GM23338 (cell line): ENCODE data around the gene PPP1R12A. TPM values are rescaled to one million over a fixed set of nuclear protein-coding genes. Genes with fewer than 3 reads are reported as not detected.

Experiments used
- ATAC-seq: fragments of 200-7000 bp; cut with Tn5 transposase; 3 replicates; pipeline ENCODE4 v1.9.1; 2020
- DNase-seq: peaks from one replicate; pipeline ENCODE4 v3.0.0-alpha.2; 2015; ENCODE audit warnings: low spot score
- H2AFZ ChIP-seq: fragments of 200-600 bp; sonication (generic); 2 replicates; pipeline ENCODE4 v1.8.0; 2016; ENCODE audit warnings: antibody characterized with exemption, mild to moderate bottlenecking, moderate library complexity
- H3F3A ChIP-seq: fragments of 200-600 bp; sonication (generic); replicated peaks from 2 replicates; pipeline ENCODE4 v1.8.0; 2017; ENCODE audit warnings: antibody characterized with exemption, mixed run types, low read depth
- H3K27ac ChIP-seq: fragments of 200-600 bp; sonication (generic); 2 replicates; pipeline ENCODE4 v1.6.1; 2016; ENCODE audit warnings: low read depth
- H3K27me3 ChIP-seq: fragments of 200-600 bp; sonication (generic); 2 replicates; pipeline ENCODE4 v1.8.0; 2016; ENCODE audit warnings: mild to moderate bottlenecking, mixed run types, moderate library complexity; ENCODE audit not compliant: insufficient read depth
- H3K36me3 ChIP-seq: fragments of 200-600 bp; sonication (generic); 2 replicates; pipeline ENCODE4 v1.8.0; 2016; ENCODE audit warnings: mild to moderate bottlenecking; ENCODE audit not compliant: insufficient read depth
- H3K4me1 ChIP-seq: fragments of 200-600 bp; sonication (generic); 2 replicates; pipeline ENCODE4 v1.8.0; 2016; ENCODE audit warnings: mild to moderate bottlenecking, moderate library complexity; ENCODE audit not compliant: insufficient read depth
- H3K4me2 ChIP-seq: fragments of 200-600 bp; sonication (generic); 2 replicates; pipeline ENCODE4 v1.7.1; 2017; ENCODE audit warnings: mixed run types
- H3K4me3 ChIP-seq: fragments of 200-600 bp; sonication (generic); 2 replicates; pipeline ENCODE4 v1.6.1; 2016; ENCODE audit warnings: mixed run types
- H3K79me2 ChIP-seq: fragments of 200-600 bp; sonication (generic); replicated peaks from 2 replicates; pipeline ENCODE4 v1.8.0; 2017; ENCODE audit warnings: mild to moderate bottlenecking; ENCODE audit not compliant: insufficient read depth
- H3K9me2 ChIP-seq: fragments of 200-600 bp; sonication (generic); 2 replicates; pipeline ENCODE4 v1.8.0; 2017; ENCODE audit not compliant: insufficient read depth
- H4K20me1 ChIP-seq: fragments of 200-600 bp; sonication (generic); replicated peaks from 2 replicates; pipeline ENCODE4 v1.8.0; 2017; ENCODE audit warnings: mild to moderate bottlenecking; ENCODE audit not compliant: insufficient read depth
- H3K27ac Mint-ChIP-seq: 2 replicates; pipeline ENCODE4 v1.8.0; 2020; ENCODE audit warnings: inconsistent platforms, mild to moderate bottlenecking, moderate library complexity, mixed read lengths
- H3K27me3 Mint-ChIP-seq: 3 replicates; pipeline ENCODE4 v1.8.0; 2022; ENCODE audit warnings: low read depth, mild to moderate bottlenecking, moderate library complexity, mixed read lengths, inconsistent platforms; ENCODE audit not compliant: insufficient read depth, poor library complexity
- H3K36me3 Mint-ChIP-seq: 3 replicates; pipeline ENCODE4 v1.8.0; 2021; ENCODE audit warnings: low read depth, mild to moderate bottlenecking, inconsistent platforms, moderate library complexity, mixed read lengths
- H3K4me1 Mint-ChIP-seq: 3 replicates; pipeline ENCODE4 v1.8.0; 2020; ENCODE audit warnings: mild to moderate bottlenecking, inconsistent platforms, mixed read lengths
- H3K4me3 Mint-ChIP-seq: 3 replicates; pipeline ENCODE4 v1.8.0; 2021; ENCODE audit warnings: moderate library complexity, mild to moderate bottlenecking, inconsistent platforms, mixed read lengths
- H3K9me3 Mint-ChIP-seq: 3 replicates; pipeline ENCODE4 v1.8.0; 2020; ENCODE audit warnings: moderate library complexity, mild to moderate bottlenecking, inconsistent platforms, mixed read lengths
- CREB1 ChIP-seq: fragments of 250-450 bp; sonication (Bioruptor Pico); IDR thresholded peaks from 2 replicates; pipeline ENCODE4 v1.5.0; 2020; ENCODE audit warnings: low read depth, mild to moderate bottlenecking, moderate library complexity
- CTCF ChIP-seq, 2 experiments: fragments of 200-600 bp in 1 of 2; sonication (generic) in 1 of 2; conservative IDR thresholded peaks; 2 replicates each; pipeline versions ENCODE4 v1.5.1 to v1.6.1; 2016 to 2017; ENCODE audit warnings: antibody characterized with exemption in 2 of 2, low read depth in 2 of 2, mild to moderate bottlenecking in 2 of 2, moderate library complexity in 1 of 2
- EZH2 ChIP-seq: fragments of 200-600 bp; sonication (generic); IDR thresholded peaks from one replicate; pipeline ENCODE4 v1.8.0; 2017; ENCODE audit warnings: antibody characterized with exemption, mild to moderate bottlenecking, low read depth; ENCODE audit not compliant: unreplicated experiment
- EZH2phosphoT487 ChIP-seq: fragments of 200-600 bp; sonication (generic); IDR thresholded peaks from one replicate; pipeline ENCODE4 v1.8.1; 2018; ENCODE audit warnings: antibody characterized with exemption; ENCODE audit not compliant: unreplicated experiment
- JUNB ChIP-seq: IDR thresholded peaks from one replicate; pipeline ENCODE4 v1.6.1; 2016; ENCODE audit warnings: antibody characterized with exemption; ENCODE audit not compliant: unreplicated experiment
- NANOG ChIP-seq: IDR thresholded peaks from 2 replicates; pipeline ENCODE4 v1.6.1; 2016; ENCODE audit warnings: antibody characterized with exemption, borderline replicate concordance
- POLR2AphosphoS5 ChIP-seq: IDR thresholded peaks from 2 replicates; pipeline ENCODE4 v1.6.1; 2016; ENCODE audit warnings: antibody characterized with exemption, low read depth
- STAT1 ChIP-seq: IDR thresholded peaks from one replicate; pipeline ENCODE4 v1.6.1; 2016; ENCODE audit warnings: antibody characterized with exemption; ENCODE audit not compliant: unreplicated experiment
- ZNF114 ChIP-seq: fragments of 250-450 bp; sonication (Bioruptor Pico); IDR thresholded peaks from 2 replicates; pipeline ENCODE4 v1.5.0; 2020; ENCODE audit warnings: mild to moderate bottlenecking, moderate library complexity
- ZNF331 ChIP-seq: fragments of 250-450 bp; sonication (Bioruptor Pico); IDR thresholded peaks from 2 replicates; pipeline ENCODE4 v1.5.0; 2020; ENCODE audit warnings: low read depth, mild to moderate bottlenecking, moderate library complexity
- ZNF462 ChIP-seq: fragments of 250-450 bp; sonication (Bioruptor Pico); IDR thresholded peaks from 2 replicates; pipeline ENCODE4 v1.5.0; 2020; ENCODE audit warnings: mild to moderate bottlenecking, moderate library complexity
- polyA plus RNA-seq: library from polyadenylated mRNA; unstranded; fragments of >200 nt; fragmentation: Nextera tagmentation; extraction: Ambion mirVana; gene quantifications from 2 replicates; pipeline ENCODE4 v1.2.1, GENCODE V29; 2016
- total RNA-seq: library from RNA; depleted of rRNA; stranded (reverse); fragments of >200 nt; shearing (Covaris generic); gene quantifications from 2 replicates; pipeline ENCODE4 v1.2.3, GENCODE V29; 2014
- TF ChIP-seq, protein P1 (sequence below): IDR thresholded peaks from 2 replicates; pipeline ENCODE4 v1.6.1; 2016; ENCODE audit warnings: antibody characterized with exemption
- TF ChIP-seq, protein P2 (sequence below): IDR thresholded peaks from one replicate; pipeline ENCODE4 v1.6.1; 2018; ENCODE audit warnings: antibody characterized with exemption; ENCODE audit not compliant: unreplicated experiment

PPP1R12A gene
- total and polyA plus RNA-seq, 2 experiments from 2014 or later, result 91.6 to 146 TPM

DNA sequence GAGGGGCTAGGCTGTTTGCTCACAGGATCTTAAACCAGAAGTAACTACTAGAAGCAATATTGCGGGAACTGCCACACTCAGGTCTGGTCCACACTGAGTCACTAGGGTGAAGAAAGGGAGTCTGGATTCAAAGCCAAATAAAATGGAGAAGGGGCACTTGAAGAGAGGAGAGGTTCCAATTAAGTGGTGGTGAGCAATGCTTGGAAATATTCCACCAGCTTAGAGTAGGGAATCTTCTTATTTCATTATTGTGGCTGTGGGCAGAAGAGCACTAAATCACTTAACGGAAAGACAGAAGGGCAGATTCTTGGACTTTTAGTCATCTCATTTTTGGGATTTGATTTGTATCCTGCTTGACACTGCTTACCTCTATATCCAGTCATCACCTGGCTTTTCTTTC is 48.6 kb upstream of the PPP1R12A start:
- TF ChIP-seq POLR2AphosphoS5 (no peak), ZNF331 (CRISPR knock-in tag) (no peak), CREB1 (CRISPR knock-in tag) (no peak), ZNF462 (no peak), NANOG (no peak), JUNB (no peak), EZH2phosphoT487 (no peak), ZNF114 (CRISPR knock-in tag) (no peak), CTCF (conservative IDR thresholded peaks at IDR 0.05; ENCODE audit: low read depth in 2 of 2) (no peak), STAT1 (no peak), EZH2 (no peak)
- TF ChIP-seq, protein P1, sequence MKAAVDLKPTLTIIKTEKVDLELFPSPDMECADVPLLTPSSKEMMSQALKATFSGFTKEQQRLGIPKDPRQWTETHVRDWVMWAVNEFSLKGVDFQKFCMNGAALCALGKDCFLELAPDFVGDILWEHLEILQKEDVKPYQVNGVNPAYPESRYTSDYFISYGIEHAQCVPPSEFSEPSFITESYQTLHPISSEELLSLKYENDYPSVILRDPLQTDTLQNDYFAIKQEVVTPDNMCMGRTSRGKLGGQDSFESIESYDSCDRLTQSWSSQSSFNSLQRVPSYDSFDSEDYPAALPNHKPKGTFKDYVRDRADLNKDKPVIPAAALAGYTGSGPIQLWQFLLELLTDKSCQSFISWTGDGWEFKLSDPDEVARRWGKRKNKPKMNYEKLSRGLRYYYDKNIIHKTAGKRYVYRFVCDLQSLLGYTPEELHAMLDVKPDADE, result no peak
- TF ChIP-seq, protein P2, sequence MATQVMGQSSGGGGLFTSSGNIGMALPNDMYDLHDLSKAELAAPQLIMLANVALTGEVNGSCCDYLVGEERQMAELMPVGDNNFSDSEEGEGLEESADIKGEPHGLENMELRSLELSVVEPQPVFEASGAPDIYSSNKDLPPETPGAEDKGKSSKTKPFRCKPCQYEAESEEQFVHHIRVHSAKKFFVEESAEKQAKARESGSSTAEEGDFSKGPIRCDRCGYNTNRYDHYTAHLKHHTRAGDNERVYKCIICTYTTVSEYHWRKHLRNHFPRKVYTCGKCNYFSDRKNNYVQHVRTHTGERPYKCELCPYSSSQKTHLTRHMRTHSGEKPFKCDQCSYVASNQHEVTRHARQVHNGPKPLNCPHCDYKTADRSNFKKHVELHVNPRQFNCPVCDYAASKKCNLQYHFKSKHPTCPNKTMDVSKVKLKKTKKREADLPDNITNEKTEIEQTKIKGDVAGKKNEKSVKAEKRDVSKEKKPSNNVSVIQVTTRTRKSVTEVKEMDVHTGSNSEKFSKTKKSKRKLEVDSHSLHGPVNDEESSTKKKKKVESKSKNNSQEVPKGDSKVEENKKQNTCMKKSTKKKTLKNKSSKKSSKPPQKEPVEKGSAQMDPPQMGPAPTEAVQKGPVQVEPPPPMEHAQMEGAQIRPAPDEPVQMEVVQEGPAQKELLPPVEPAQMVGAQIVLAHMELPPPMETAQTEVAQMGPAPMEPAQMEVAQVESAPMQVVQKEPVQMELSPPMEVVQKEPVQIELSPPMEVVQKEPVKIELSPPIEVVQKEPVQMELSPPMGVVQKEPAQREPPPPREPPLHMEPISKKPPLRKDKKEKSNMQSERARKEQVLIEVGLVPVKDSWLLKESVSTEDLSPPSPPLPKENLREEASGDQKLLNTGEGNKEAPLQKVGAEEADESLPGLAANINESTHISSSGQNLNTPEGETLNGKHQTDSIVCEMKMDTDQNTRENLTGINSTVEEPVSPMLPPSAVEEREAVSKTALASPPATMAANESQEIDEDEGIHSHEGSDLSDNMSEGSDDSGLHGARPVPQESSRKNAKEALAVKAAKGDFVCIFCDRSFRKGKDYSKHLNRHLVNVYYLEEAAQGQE, result no peak
- Mint-ChIP-seq H3K9me3 (no peaks in the 10 kb centered on the region), H3K27ac (no peak overlapping the region)

More for the DNA sequence above, 48.6 kb upstream of the PPP1R12A start:
- Histone ChIP-seq H3K4me3 (no peak overlapping the region), H3K4me1 (no peaks in the 10 kb centered on the region), H2AFZ (peak overlapping the region; percentile 30; the same call in 1 of the 2 replicates), H3F3A (no peaks in the 10 kb centered on the region), H3K27me3 (no peaks in the 10 kb centered on the region), H3K27ac (no peak overlapping the region), H3K4me2 (no peak overlapping the region), H4K20me1 (no peaks in the 10 kb centered on the region), H3K36me3 (no peaks in the 10 kb centered on the region), H3K9me2 (no peaks in the 10 kb centered on the region), H3K79me2 (no peaks in the 10 kb centered on the region)
- no peaks in the 10 kb centered on the region for H3K36me3 Mint-ChIP-seq
- no peak for DNase-seq
- ATAC-seq, result no peak
- peaks cover 2% of the 10 kb centered on the region; the same call in 1 of the 3 replicates for H3K4me1 Mint-ChIP-seq
- H3K27me3 Mint-ChIP-seq, result peaks cover 1% of the 10 kb centered on the region
- H3K4me3 Mint-ChIP-seq, result no peak overlapping the region
